HG03378 (cell line): ENCODE measurements around the gene MYO1F.

Experiments used
- ATAC-seq: cut with Tn5 transposase; IDR thresholded peaks from one replicate; pipeline ENCODE4 v1.9.1; 2021; ENCODE audit warnings: mild to moderate bottlenecking, moderate library complexity; ENCODE audit not compliant: unreplicated experiment

Gene MYO1F

DNA sequence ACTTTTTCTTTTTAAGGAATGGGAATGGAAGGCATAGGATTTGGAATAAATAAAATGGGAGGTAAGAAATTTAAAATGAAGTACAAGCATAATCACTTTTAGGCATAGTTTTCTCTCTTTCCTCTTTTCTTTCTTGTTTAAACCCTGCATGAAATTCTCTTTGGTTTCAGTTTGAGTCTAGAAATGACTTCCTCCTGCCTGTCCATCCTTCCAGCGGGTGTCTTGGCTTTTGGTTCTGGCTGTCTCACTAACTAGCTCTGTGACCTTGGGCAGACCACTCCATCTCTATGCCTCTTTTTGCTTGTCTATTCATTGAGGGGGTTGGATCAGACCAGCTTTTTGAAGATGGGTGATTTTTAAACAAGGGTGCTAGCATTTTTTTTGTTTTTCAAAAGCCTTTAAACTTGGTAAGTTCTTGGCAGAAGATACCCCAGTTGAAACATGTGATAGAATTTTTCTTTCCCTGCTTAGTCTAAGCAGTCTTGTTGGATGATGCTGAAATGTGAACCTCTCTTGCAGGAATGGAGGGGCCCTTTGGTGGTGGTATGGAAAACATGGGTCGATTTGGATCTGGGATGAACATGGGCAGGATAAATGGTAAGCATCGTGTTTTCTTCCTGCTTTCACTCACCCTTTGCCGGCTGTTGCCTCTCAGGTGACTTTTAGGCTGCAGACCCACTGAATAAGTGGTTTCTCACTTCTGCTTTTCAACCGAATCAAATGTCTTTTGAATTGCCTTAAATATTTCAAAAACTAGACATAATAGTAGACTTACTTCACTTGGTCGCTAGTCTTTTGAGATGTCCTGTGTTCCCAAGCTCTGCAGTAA is 103.4 kb downstream of the MYO1F start:
- no peak for ATAC-seq
